ENCODE measurements around the gene TAF4B. TPM values are rescaled to one million over a fixed set of nuclear protein-coding genes. Genes with fewer than 3 reads are reported as not detected.

The TAF4B gene
- total RNA-seq, 1 experiment from 2014 or later = 8.3 TPM

- Histone ChIP-seq H3K4me1 (ENCODE audit: insufficient read depth, low read length) (no peaks in the 10 kb centered on the region), H3K9me3 (ENCODE audit: low read length) (no peaks in the 10 kb centered on the region), H3K27ac (ENCODE audit: low read length) (no peak overlapping the region), H3K27me3 (ENCODE audit: low read length) (no peaks in the 10 kb centered on the region), H3K4me3 (ENCODE audit: low read length) (no peak overlapping the region), H3K9ac (ENCODE audit: low read length) (no peak overlapping the region), H4K20me1 (ENCODE audit: low read length) (no peaks in the 10 kb centered on the region), H2AFZ (ENCODE audit: low read length) (no peak overlapping the region), H3F3A (ENCODE audit: low read length, unreplicated experiment) (no peaks in the 10 kb centered on the region), H3K79me2 (ENCODE audit: low read length) (no peaks in the 10 kb centered on the region), H3K4me2 (ENCODE audit: low read length) (no peak overlapping the region), H3K36me3 (ENCODE audit: low read depth, low read length) (peaks cover 6% of the 10 kb centered on the region), H3K9me2 (replicated peaks; ENCODE audit: low read length) (no peaks in the 10 kb centered on the region)
- POLR2A ChIA-PET (ENCODE audit: unreplicated experiment) = no interaction called here
- no peak for TF ChIP-seq EZH2phosphoT487 (IDR thresholded peaks at IDR 0.05; ENCODE audit: borderline replicate concordance, low read length)
- TF ChIP-seq EZH2 (IDR thresholded peaks at IDR 0.05; ENCODE audit: low read length, unreplicated experiment) = no peak
- no peak for TF ChIP-seq CTCF (conservative IDR thresholded peaks at IDR 0.05; ENCODE audit: low read depth, low read length)
- DNase-seq (no peak), ATAC-seq (no peak)
- intact Hi-C loops (cut with micrococcal nuclease) = no loop called here
- CTCF ChIA-PET = no interaction called here
- BruUV-seq (replicated peaks) = no TSS peak
These were observed 59.8 kb downstream of the TAF4B start for GRCh38 chr18:26286008-26286407.

GRCh38 chr18:26287644-26288043, 61.4 kb downstream of the TAF4B start:
- intact Hi-C loops (cut with micrococcal nuclease) = no loop called here
- no TSS peak for BruUV-seq (replicated peaks)
- Histone ChIP-seq H2AFZ (ENCODE audit: low read length) (no peak overlapping the region), H3K79me2 (ENCODE audit: low read length) (no peaks in the 10 kb centered on the region), H3K4me1 (ENCODE audit: insufficient read depth, low read length) (no peaks in the 10 kb centered on the region), H3K27me3 (ENCODE audit: low read length) (no peaks in the 10 kb centered on the region), H3K4me3 (ENCODE audit: low read length) (no peak overlapping the region), H3K36me3 (ENCODE audit: low read depth, low read length) (peaks cover 3% of the 10 kb centered on the region), H3K27ac (ENCODE audit: low read length) (no peak overlapping the region), H3F3A (ENCODE audit: low read length, unreplicated experiment) (no peaks in the 10 kb centered on the region), H4K20me1 (ENCODE audit: low read length) (no peaks in the 10 kb centered on the region), H3K9me2 (replicated peaks; ENCODE audit: low read length) (no peaks in the 10 kb centered on the region), H3K9ac (ENCODE audit: low read length) (no peak overlapping the region), H3K9me3 (ENCODE audit: low read length) (no peaks in the 10 kb centered on the region), H3K4me2 (ENCODE audit: low read length) (no peak overlapping the region)
- ChIA-PET POLR2A (ENCODE audit: unreplicated experiment) (no interaction called here), CTCF (no interaction called here)
- DNase-seq (no peak), ATAC-seq (no peak)
- TF ChIP-seq EZH2phosphoT487 (IDR thresholded peaks at IDR 0.05; ENCODE audit: borderline replicate concordance, low read length) = no peak
- no peak for TF ChIP-seq CTCF (conservative IDR thresholded peaks at IDR 0.05; ENCODE audit: low read depth, low read length)
- TF ChIP-seq EZH2 (IDR thresholded peaks at IDR 0.05; ENCODE audit: low read length, unreplicated experiment) = no peak

DNA sequence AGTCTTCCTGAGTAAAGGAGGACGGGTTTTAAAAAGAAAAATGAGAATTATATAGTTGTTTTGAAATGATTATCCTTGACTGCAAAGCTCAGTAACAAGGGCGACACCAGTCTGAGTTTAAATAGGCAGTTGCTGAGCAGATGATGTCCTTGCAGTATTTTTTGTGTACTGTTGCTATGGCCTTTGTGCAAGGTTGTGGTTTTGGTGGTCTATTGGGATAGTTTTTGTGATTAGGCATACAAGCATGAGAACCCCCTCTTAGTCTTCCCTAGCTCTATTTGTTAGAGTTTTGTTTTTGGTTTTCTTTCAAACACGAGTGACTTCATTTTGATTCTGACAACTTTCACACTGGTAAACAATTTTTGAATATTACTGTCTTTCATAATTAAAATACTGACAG, 64.1 kb downstream of the TAF4B start:
- no peaks in the 10 kb centered on the region for H3K27me3 ChIP-seq (ENCODE audit: low read length)
- TF ChIP-seq CTCF (conservative IDR thresholded peaks at IDR 0.05; ENCODE audit: low read depth, low read length) (no peak), EZH2phosphoT487 (IDR thresholded peaks at IDR 0.05; ENCODE audit: borderline replicate concordance, low read length) (no peak), EZH2 (IDR thresholded peaks at IDR 0.05; ENCODE audit: low read length, unreplicated experiment) (no peak)
- H3K9me3 ChIP-seq (ENCODE audit: low read length) = no peaks in the 10 kb centered on the region
- H3K36me3 ChIP-seq (ENCODE audit: low read depth, low read length) = no peaks in the 10 kb centered on the region
- intact Hi-C loops (cut with micrococcal nuclease) = no loop called here
- H3K4me3 ChIP-seq (ENCODE audit: low read length) = no peak overlapping the region
- BruUV-seq (replicated peaks) = no TSS peak
- no peak overlapping the region for H3K9ac ChIP-seq (ENCODE audit: low read length)
- H3F3A ChIP-seq (ENCODE audit: low read length, unreplicated experiment) = no peaks in the 10 kb centered on the region
- H3K4me1 ChIP-seq (ENCODE audit: insufficient read depth, low read length) = no peaks in the 10 kb centered on the region
- H4K20me1 ChIP-seq (ENCODE audit: low read length) = no peaks in the 10 kb centered on the region
- DNase-seq (no peak), ATAC-seq (no peak)
- ChIA-PET POLR2A (ENCODE audit: unreplicated experiment) (no interaction called here), CTCF (no interaction called here)
- H2AFZ ChIP-seq (ENCODE audit: low read length) = no peak overlapping the region
- H3K79me2 ChIP-seq (ENCODE audit: low read length) = no peaks in the 10 kb centered on the region
- H3K9me2 ChIP-seq (replicated peaks; ENCODE audit: low read length) = no peaks in the 10 kb centered on the region
- no peak overlapping the region for H3K4me2 ChIP-seq (ENCODE audit: low read length)
- no peak overlapping the region for H3K27ac ChIP-seq (ENCODE audit: low read length)

Data from PC-3 (cell line).